PC-9 (cell line): ENCODE measurements around the gene CRYBG1. TPM values are rescaled to one million over a fixed set of nuclear protein-coding genes. Genes with fewer than 3 reads are reported as not detected.

Source experiments
- BruUV-seq: library from RNA; stranded (reverse); fragments of 400-500 nt; replicated peaks from 2 replicates; lab custom pipeline; 2021; lab: Mats Ljungman, UMichigan
- CTCF ChIA-PET: fragments of 300-600 bp; sonication (Branson Sonifier 250); formaldehyde crosslinking; loops from one replicate; lab custom pipeline; 2022; ENCODE audit warnings: antibody characterized with exemption; lab: Charles Lee
- POLR2A ChIA-PET: fragments of 300-600 bp; sonication (Branson Sonifier 250); formaldehyde crosslinking; loops from one replicate; lab custom pipeline; 2022; ENCODE audit warnings: antibody characterized with exemption; ENCODE audit not compliant: unreplicated experiment; lab: Charles Lee
- DNase-seq, 2 experiments: peaks; one replicate each; pipeline versions ENCODE4 v3.0.0 to v3.0.0-alpha.2; 2015 to 2022; ENCODE audit warnings: mixed read lengths in 1 of 2
- H2AFZ ChIP-seq: fragments of 200-600 bp; sonication (generic); 2 replicates; pipeline ENCODE4 v1.8.1; 2017; ENCODE audit warnings: antibody characterized with exemption
- H3F3A ChIP-seq: fragments of 200-600 bp; sonication (generic); 2 replicates; pipeline ENCODE4 v1.8.1; 2017; ENCODE audit warnings: antibody characterized with exemption, mild to moderate bottlenecking, low read depth; ENCODE audit not compliant: insufficient read depth
- H3K27ac ChIP-seq: fragments of 200-600 bp; sonication (generic); 2 replicates; pipeline ENCODE4 v1.6.1; 2016; ENCODE audit warnings: mixed run types
- H3K27me3 ChIP-seq: fragments of 200-600 bp; sonication (generic); 2 replicates; pipeline ENCODE4 v1.6.1; 2016; ENCODE audit warnings: low read depth, mixed run types; ENCODE audit not compliant: insufficient read depth
- H3K36me3 ChIP-seq: fragments of 200-600 bp; sonication (generic); 2 replicates; pipeline ENCODE4 v1.6.1; 2016; ENCODE audit warnings: low read depth, mixed run types
- H3K4me1 ChIP-seq: fragments of 200-600 bp; sonication (generic); replicated peaks from 2 replicates; pipeline ENCODE4 v1.6.1; 2016; ENCODE audit warnings: mixed run types; ENCODE audit not compliant: insufficient read depth
- H3K4me2 ChIP-seq: fragments of 200-600 bp; sonication (generic); 2 replicates; pipeline ENCODE4 v1.6.1; 2017; ENCODE audit warnings: mixed run types
- H3K4me3 ChIP-seq: fragments of 200-600 bp; sonication (generic); 2 replicates; pipeline ENCODE4 v1.6.1; 2016; ENCODE audit warnings: mixed run types
- H3K79me2 ChIP-seq: fragments of 200-600 bp; sonication (generic); 2 replicates; pipeline ENCODE4 v1.6.1; 2017; ENCODE audit warnings: low read depth, mixed run types
- H3K9me2 ChIP-seq: fragments of 200-600 bp; sonication (generic); 2 replicates; pipeline ENCODE4 v1.8.1; 2017; ENCODE audit warnings: mild to moderate bottlenecking; ENCODE audit not compliant: insufficient read depth
- H3K9me3 ChIP-seq: fragments of 200-600 bp; sonication (generic); 2 replicates; pipeline ENCODE4 v1.8.1; 2016; ENCODE audit warnings: low read depth; ENCODE audit not compliant: insufficient read depth
- H4K20me1 ChIP-seq: fragments of 200-600 bp; sonication (generic); 2 replicates; pipeline ENCODE4 v1.8.1; 2017; ENCODE audit not compliant: insufficient read depth
- CTCF ChIP-seq: fragments of 200-600 bp; sonication (generic); conservative IDR thresholded peaks from 2 replicates; pipeline ENCODE4 v1.6.1; 2017; ENCODE audit warnings: mixed run types, antibody characterized with exemption, mild to moderate bottlenecking, moderate library complexity
- EZH2 ChIP-seq: fragments of 200-600 bp; sonication (generic); IDR thresholded peaks from 2 replicates; pipeline ENCODE4 v1.8.0; 2017; ENCODE audit warnings: antibody characterized with exemption, low read depth
- intact Hi-C: fragments of 100-400 bp; cut with micrococcal nuclease; formaldehyde crosslinking; loops from one replicate; pipeline ENCODE4 v1.10.0; 2022; ENCODE audit not compliant: unreplicated experiment
- total RNA-seq: library from RNA; stranded (reverse); gene quantifications from 2 replicates; pipeline ENCODE4 v1.2.3, GENCODE V29; 2021

The CRYBG1 gene
- total RNA-seq, 1 experiment from 2014 or later = 49.3 TPM

GRCh38 chr6:106356378-106356777 is 4.1 kb upstream of the CRYBG1 start:
- CTCF ChIA-PET = interaction anchor here (0.5 kb wide), 1 partner anchor 93 kb away, joined by 4 read pairs; no protein-coding TSS in a partner anchor

GRCh38 chr6:106359959-106360409 is 533 bp upstream of the CRYBG1 start:
- intact Hi-C loops = loop anchor here (1.0 to 5.0 kb wide), 5 partner anchors 21 to 637 kb away; no protein-coding TSS in a partner anchor
- peak overlapping the region; percentile 86; the same call in 1 of the 2 replicates for H3K4me3 ChIP-seq
- H3K36me3 ChIP-seq = no peaks in the 10 kb centered on the region
- no peak for DNase-seq
- no peaks in the 10 kb centered on the region for H3K9me3 ChIP-seq
- no TSS peak for BruUV-seq
- no peaks in the 10 kb centered on the region for H4K20me1 ChIP-seq
- H3K9me2 ChIP-seq = no peaks in the 10 kb centered on the region
- ChIA-PET CTCF (interaction anchor here (0.6 to 1.3 kb wide), 3 partner anchors 21 to 667 kb away, joined by 3 to 4 read pairs (median 4); no protein-coding TSS in a partner anchor), POLR2A (interaction anchor here (1.0 kb wide), 1 partner anchor 22 kb away, joined by 5 read pairs; no protein-coding TSS in a partner anchor)
- peak overlapping the region; percentile 88 for H2AFZ ChIP-seq
- TF ChIP-seq CTCF (no peak), EZH2 (no peak)
- no peaks in the 10 kb centered on the region for H3F3A ChIP-seq
- H3K4me1 ChIP-seq = peaks cover 11% of the 10 kb centered on the region
- peak overlapping the region; percentile 85 for H3K4me2 ChIP-seq
- H3K27ac ChIP-seq = no peak overlapping the region
- H3K79me2 ChIP-seq = no peaks in the 10 kb centered on the region
- no peaks in the 10 kb centered on the region for H3K27me3 ChIP-seq

More at GRCh38 chr6:106356378-106356777, 4.1 kb upstream of the CRYBG1 start:
- H3K36me3 ChIP-seq = no peaks in the 10 kb centered on the region
- TF ChIP-seq CTCF = no peak
- no peak for TF ChIP-seq EZH2
- H4K20me1 ChIP-seq = no peaks in the 10 kb centered on the region
- 0 out of 2 replicates have a peak, but pooled peaks cover 6% of the 10 kb centered on the region for H3K4me1 ChIP-seq
- H3K79me2 ChIP-seq = no peaks in the 10 kb centered on the region
- no peak overlapping the region for H2AFZ ChIP-seq
- no peak overlapping the region for H3K4me3 ChIP-seq
- 0 out of 2 replicates have a peak, but pooled peaks cover 4% of the 10 kb centered on the region for H3K9me3 ChIP-seq
- BruUV-seq = no TSS peak
- intact Hi-C loops = no loop called here
- H3K9me2 ChIP-seq = no peaks in the 10 kb centered on the region
- no peaks in the 10 kb centered on the region; the same call in 1 of the 2 replicates for H3F3A ChIP-seq
- DNase-seq = peak in 1 of 2 experiments; percentile 85
- no peak overlapping the region for H3K4me2 ChIP-seq
- no peak overlapping the region for H3K27ac ChIP-seq
- H3K27me3 ChIP-seq = no peaks in the 10 kb centered on the region
- POLR2A ChIA-PET = no interaction called here

GRCh38 chr6:106360989-106361430 is 493 bp downstream of the CRYBG1 start:
- Histone ChIP-seq H3K27ac (peak overlapping the region; percentile 34; the same call in 1 of the 2 replicates), H3K36me3 (no peaks in the 10 kb centered on the region), H2AFZ (peak overlapping the region; percentile 94), H3K9me3 (no peaks in the 10 kb centered on the region), H3K79me2 (no peaks in the 10 kb centered on the region; the same call in 1 of the 2 replicates), H3K4me3 (peak overlapping the region; percentile 86), H3K4me1 (peaks cover 11% of the 10 kb centered on the region), H3K4me2 (peak overlapping the region; percentile 85), H3K9me2 (no peaks in the 10 kb centered on the region), H3F3A (no peaks in the 10 kb centered on the region), H3K27me3 (no peaks in the 10 kb centered on the region), H4K20me1 (no peaks in the 10 kb centered on the region)
- DNase-seq = peak in 1 of 2 experiments; percentile 49
- TF ChIP-seq CTCF (no peak), EZH2 (no peak)
- intact Hi-C loops = loop anchor here (1.0 to 5.0 kb wide), 5 partner anchors 22 to 636 kb away; no protein-coding TSS in a partner anchor
- CTCF ChIA-PET = interaction anchor here (0.5 to 1.3 kb wide), 10 partner anchors 14 to 1536 kb away, joined by 3 to 7 read pairs (median 4); no protein-coding TSS in a partner anchor
- POLR2A ChIA-PET = interaction anchor here (0.6 to 1.0 kb wide), 2 partner anchors 21 to 111 kb away, joined by 3 to 5 read pairs; no protein-coding TSS in a partner anchor
- BruUV-seq = no TSS peak
